HG03139 (cell line): ENCODE results near the gene HOXD4.

Source experiments
- ATAC-seq: cut with Tn5 transposase; IDR thresholded peaks from one replicate; pipeline ENCODE4 v1.9.1; 2021; ENCODE audit not compliant: unreplicated experiment

HOXD4 gene

GRCh38 chr2:176114120-176114929 lies 37.0 kb upstream of the HOXD4 start:
- no peak for ATAC-seq

- no peak for ATAC-seq
These were observed 36.3 kb upstream of the HOXD4 start for GRCh38 chr2:176114930-176115625.

GRCh38 chr2:176115883-176116813 lies 35.2 kb upstream of the HOXD4 start, which contains the start of gene HOXD10:
HOXD10 (plus strand) TSS chr2:176116778; CDS start chr2:176116834, 56 bp downstream.
- ATAC-seq: no peak

- no peak for ATAC-seq
These were observed 34.1 kb upstream of the HOXD4 start for GRCh38 chr2:176117162-176117822.

- no peak for ATAC-seq
These were observed 33.5 kb upstream of the HOXD4 start for GRCh38 chr2:176117823-176118371.

- ATAC-seq: no peak
These were observed 32.6 kb upstream of the HOXD4 start for GRCh38 chr2:176118601-176119339.

- ATAC-seq: no peak
These were observed 30.8 kb upstream of the HOXD4 start for GRCh38 chr2:176120364-176121189.

- ATAC-seq: no peak
These were observed 29.9 kb upstream of the HOXD4 start for GRCh38 chr2:176121190-176122051.

- ATAC-seq: no peak
These were observed 29.2 kb upstream of the HOXD4 start for GRCh38 chr2:176122052-176122682.

GRCh38 chr2:176122683-176123410 lies 28.5 kb upstream of the HOXD4 start, which contains the start of gene HOXD9:
HOXD9 (plus strand) TSS chr2:176122719; CDS start chr2:176122769, 50 bp downstream.
- ATAC-seq: no peak

GRCh38 chr2:176123411-176124109 lies 27.8 kb upstream of the HOXD4 start:
- no peak for ATAC-seq

GRCh38 chr2:176124110-176124946 lies 27.0 kb upstream of the HOXD4 start:
- ATAC-seq: no peak

- ATAC-seq: no peak
These were observed 26.2 kb upstream of the HOXD4 start for GRCh38 chr2:176124947-176125771.

GRCh38 chr2:176125772-176126054 lies 25.6 kb upstream of the HOXD4 start:
- ATAC-seq: no peak
